Measurements from ENCODE around the gene ZNF362. TPM values are rescaled to one million over a fixed set of nuclear protein-coding genes. Genes with fewer than 3 reads are reported as not detected.

The ZNF362 gene
- total RNA-seq, 1 experiment from 2014 or later: 29.5 TPM

DNA sequence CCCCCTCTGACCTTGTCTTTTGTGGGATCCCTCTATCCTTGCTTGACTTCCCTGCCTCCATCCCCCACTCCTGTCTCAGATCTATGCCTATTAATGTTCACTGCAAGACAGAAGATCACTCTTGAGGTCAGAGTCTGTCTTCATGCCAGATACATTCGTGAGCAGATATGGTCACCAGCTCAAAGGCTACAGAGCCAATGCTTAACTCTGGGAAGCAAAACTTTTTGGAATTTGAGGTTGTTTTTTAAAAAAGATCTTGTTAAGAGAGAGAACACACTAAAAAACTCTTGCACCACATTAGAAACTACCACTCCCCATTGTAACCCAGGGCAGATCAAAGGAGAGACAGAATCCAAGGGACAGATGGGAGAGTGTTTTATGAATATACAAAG, 81.8 kb downstream of the ZNF362 start:
- Mint-ChIP-seq H3K27me3 (ENCODE audit: unreplicated experiment) (no peaks in the 10 kb centered on the region), H3K4me1 (ENCODE audit: low read depth, unreplicated experiment) (peaks cover 66% of the 10 kb centered on the region), H3K4me3 (ENCODE audit: low read depth, unreplicated experiment) (no peak overlapping the region), H3K9me3 (ENCODE audit: low read depth, unreplicated experiment) (no peaks in the 10 kb centered on the region), H3K36me3 (ENCODE audit: insufficient read depth, unreplicated experiment) (peaks cover 31% of the 10 kb centered on the region), H3K27ac (ENCODE audit: unreplicated experiment) (peak overlapping the region; percentile 22)
- intact Hi-C loops (cut with micrococcal nuclease; ENCODE audit: unreplicated experiment): no loop called here
- BruUV-seq (replicated peaks): no TSS peak
- CTCF ChIA-PET: no interaction called here
- TF ChIP-seq CTCF (IDR thresholded peaks at IDR 0.05; ENCODE audit: unreplicated experiment): no peak
- DNase-seq: no peak

DNA sequence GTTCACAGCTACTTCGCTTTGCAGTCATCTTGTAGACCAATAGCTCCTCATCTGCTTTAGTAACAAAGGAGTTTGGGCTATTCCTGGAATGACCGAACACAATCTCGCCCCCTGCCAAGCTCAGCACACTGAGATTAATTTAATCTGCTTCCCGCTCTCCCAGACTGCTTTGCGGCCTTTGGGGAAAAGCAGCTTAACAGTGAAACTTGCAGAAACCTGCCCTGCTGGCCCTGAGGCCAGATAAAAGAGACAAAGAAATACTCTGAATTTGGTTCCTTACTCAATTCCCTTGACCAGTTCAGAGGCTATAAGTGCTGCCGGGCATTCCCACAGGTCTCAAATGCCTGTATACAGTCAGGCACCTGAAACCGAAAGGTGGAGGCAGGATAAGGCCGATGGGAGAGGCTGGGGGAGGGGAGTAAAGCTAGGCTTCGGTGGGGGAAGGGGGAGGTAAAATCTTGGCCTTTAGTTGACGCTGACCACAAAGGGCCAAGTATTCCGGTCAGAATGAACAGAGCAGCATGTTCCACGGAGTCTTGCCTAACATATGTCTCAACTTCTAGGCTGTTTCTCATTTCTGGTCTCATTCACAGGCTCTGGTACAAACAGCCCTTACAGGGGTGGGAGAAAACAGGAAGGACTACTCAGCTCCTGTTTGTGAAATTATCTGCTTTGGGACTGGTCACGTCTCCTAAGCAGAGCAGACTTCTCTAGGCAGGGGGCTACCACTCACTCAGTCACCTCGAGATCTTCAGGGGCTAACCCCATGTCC, 82.3 kb downstream of the ZNF362 start:
- intact Hi-C loops (cut with micrococcal nuclease; ENCODE audit: unreplicated experiment): no loop called here
- BruUV-seq (replicated peaks): no TSS peak
- CTCF ChIA-PET: no interaction called here
- H3K27ac Mint-ChIP-seq (ENCODE audit: unreplicated experiment): peak overlapping the region; percentile 22
- H3K9me3 Mint-ChIP-seq (ENCODE audit: low read depth, unreplicated experiment): no peaks in the 10 kb centered on the region
- no peaks in the 10 kb centered on the region for H3K27me3 Mint-ChIP-seq (ENCODE audit: unreplicated experiment)
- TF ChIP-seq CTCF (IDR thresholded peaks at IDR 0.05; ENCODE audit: unreplicated experiment): no peak
- H3K4me1 Mint-ChIP-seq (ENCODE audit: low read depth, unreplicated experiment): peaks cover 61% of the 10 kb centered on the region
- no peak for DNase-seq
- no peak overlapping the region for H3K4me3 Mint-ChIP-seq (ENCODE audit: low read depth, unreplicated experiment)
- H3K36me3 Mint-ChIP-seq (ENCODE audit: insufficient read depth, unreplicated experiment): peaks cover 28% of the 10 kb centered on the region

DNA sequence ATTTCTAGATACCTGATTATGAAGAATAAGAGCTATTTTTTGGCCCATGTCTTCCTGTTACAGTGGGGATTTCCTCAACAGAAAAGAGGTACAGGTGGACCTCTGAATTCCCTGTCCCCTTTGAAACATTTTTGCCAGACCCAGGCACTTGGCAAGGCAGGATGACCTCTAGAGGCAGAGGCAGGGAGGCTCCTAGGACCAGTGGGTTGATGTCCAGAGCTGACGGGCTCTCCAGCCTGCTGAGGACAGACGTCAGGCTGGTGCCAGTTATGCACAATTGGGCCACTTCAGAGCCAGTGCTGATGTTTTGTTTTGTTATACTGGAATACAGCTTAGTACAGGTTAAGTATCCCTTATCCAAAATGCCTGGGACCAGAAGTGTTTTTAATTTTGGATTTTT, 83.1 kb downstream of the ZNF362 start:
- CTCF ChIA-PET: interaction anchor here (1.1 kb wide), 1 partner anchor 44 kb away, joined by 3 read pairs; no protein-coding TSS in a partner anchor
- intact Hi-C loops (cut with micrococcal nuclease; ENCODE audit: unreplicated experiment): no loop called here
- TF ChIP-seq CTCF (IDR thresholded peaks at IDR 0.05; ENCODE audit: unreplicated experiment): no peak
- H3K27me3 Mint-ChIP-seq (ENCODE audit: unreplicated experiment): no peaks in the 10 kb centered on the region
- peaks cover 26% of the 10 kb centered on the region for H3K36me3 Mint-ChIP-seq (ENCODE audit: insufficient read depth, unreplicated experiment)
- BruUV-seq (replicated peaks): no TSS peak
- no peaks in the 10 kb centered on the region for H3K9me3 Mint-ChIP-seq (ENCODE audit: low read depth, unreplicated experiment)
- H3K4me3 Mint-ChIP-seq (ENCODE audit: low read depth, unreplicated experiment): no peak overlapping the region
- DNase-seq: no peak
- peaks cover 54% of the 10 kb centered on the region for H3K4me1 Mint-ChIP-seq (ENCODE audit: low read depth, unreplicated experiment)
- H3K27ac Mint-ChIP-seq (ENCODE audit: unreplicated experiment): no peak overlapping the region

DNA sequence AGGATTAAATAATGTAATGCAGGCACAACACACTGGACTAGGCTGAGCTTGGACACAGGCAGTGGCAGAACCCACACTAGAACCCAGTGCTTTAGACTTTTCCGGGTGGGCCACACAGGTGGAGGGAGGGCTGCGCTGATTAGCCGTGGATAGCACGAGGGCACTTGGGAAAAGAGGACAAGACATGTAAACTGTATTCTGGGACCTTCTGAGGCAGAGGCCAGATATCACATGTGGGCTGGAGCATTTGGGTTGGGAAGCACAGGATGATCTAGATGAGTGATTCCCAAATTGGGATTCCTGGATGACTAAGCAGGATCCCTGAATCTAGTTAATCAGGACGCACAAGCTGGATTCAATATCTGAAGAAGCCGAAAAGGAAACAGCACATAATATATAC, 84.9 kb downstream of the ZNF362 start:
- CTCF ChIA-PET: no interaction called here
- Mint-ChIP-seq H3K27ac (ENCODE audit: unreplicated experiment) (peak overlapping the region; percentile 36), H3K4me3 (ENCODE audit: low read depth, unreplicated experiment) (no peak overlapping the region)

More for the DNA sequence above, 84.9 kb downstream of the ZNF362 start:
- intact Hi-C loops (cut with micrococcal nuclease; ENCODE audit: unreplicated experiment): no loop called here
- peaks cover 18% of the 10 kb centered on the region for H3K36me3 Mint-ChIP-seq (ENCODE audit: insufficient read depth, unreplicated experiment)
- no peak for TF ChIP-seq CTCF (IDR thresholded peaks at IDR 0.05; ENCODE audit: unreplicated experiment)
- BruUV-seq (replicated peaks): no TSS peak
- no peaks in the 10 kb centered on the region for H3K27me3 Mint-ChIP-seq (ENCODE audit: unreplicated experiment)
- no peaks in the 10 kb centered on the region for H3K9me3 Mint-ChIP-seq (ENCODE audit: low read depth, unreplicated experiment)
- DNase-seq: no peak
- peaks cover 55% of the 10 kb centered on the region for H3K4me1 Mint-ChIP-seq (ENCODE audit: low read depth, unreplicated experiment)
